K562 (cell line): ENCODE measurements around the gene ANKRD10. TPM values are rescaled to one million over a fixed set of nuclear protein-coding genes. Genes with fewer than 3 reads are reported as not detected.

Experiments
- BHLHE40 ChIP-seq: IDR thresholded peaks from 2 replicates; pipeline ENCODE4 v1.6.1; 2011; ENCODE audit warnings: low read length, improper control_type of control experiment
- CBX3 ChIP-seq, 2 experiments: IDR thresholded peaks; 1 replicate in 1 of 2; 2 replicates in 1 of 2; pipeline ENCODE4 v1.6.1; 2012; ENCODE audit warnings: inconsistent platforms in 2 of 2, low read length in 2 of 2, borderline replicate concordance in 1 of 2, control low read depth in 1 of 2
- FOXK2 ChIP-seq, 2 experiments: fragments of 450-650 bp; IDR thresholded peaks in 1 of 2; conservative IDR thresholded peaks in 1 of 2; 2 replicates each; pipeline ENCODE4 v1.6.1; 2016; ENCODE audit warnings: low read depth in 2 of 2, mild to moderate bottlenecking in 1 of 2
- IRF2 ChIP-seq: sonication (generic); formaldehyde crosslinking; IDR thresholded peaks from 2 replicates; pipeline ENCODE4 v1.8.1; 2022; ENCODE audit warnings: mild to moderate bottlenecking, missing genetic modification reagents
- POLR2AphosphoS5 ChIP-seq: IDR thresholded peaks from 2 replicates; pipeline ENCODE4 v1.6.1; 2011; ENCODE audit warnings: mild to moderate bottlenecking, low read depth, low read length, moderate library complexity; ENCODE audit not compliant: control insufficient read depth, insufficient read depth
- PTBP1 ChIP-seq: fragments of 200-400 bp; formaldehyde crosslinking; IDR thresholded peaks from 2 replicates; pipeline ENCODE4 v1.6.1; 2017; ENCODE audit warnings: low read depth, low read length
- PURB ChIP-seq: sonication (generic); formaldehyde crosslinking; IDR thresholded peaks from 2 replicates; pipeline ENCODE4 v1.9.0; 2021; ENCODE audit warnings: low read depth, mild to moderate bottlenecking, missing genetic modification reagents
- RNF2 ChIP-seq: sonication (generic); IDR thresholded peaks from 2 replicates; pipeline ENCODE4 v1.6.1; 2016
- SMAD1 ChIP-seq: fragments of 150-350 bp; IDR thresholded peaks from 2 replicates; pipeline ENCODE4 v1.6.1; 2014; ENCODE audit warnings: low read length, low read depth; ENCODE audit not compliant: partially characterized antibody
- SP1 ChIP-seq: sonication (generic); formaldehyde crosslinking; IDR thresholded peaks from 2 replicates; pipeline ENCODE4 v1.8.1; 2022; ENCODE audit warnings: mild to moderate bottlenecking, missing genetic modification reagents
- SRF ChIP-seq, 2 experiments: fragments of 250-450, 450-650 bp in 1 of 2; sonication (Bioruptor Pico) in 1 of 2; sonication (generic) in 1 of 2; formaldehyde crosslinking; IDR thresholded peaks; 2 replicates each; pipeline versions ENCODE4 v1.5.0 to v1.5.1; 2020 to 2022; ENCODE audit warnings: mild to moderate bottlenecking in 1 of 2, missing genetic modification reagents in 1 of 2
- STAG1 ChIP-seq: sonication (generic); formaldehyde crosslinking; IDR thresholded peaks from 2 replicates; pipeline ENCODE4 v1.5.0; 2020; ENCODE audit warnings: missing genetic modification reagents, borderline replicate concordance
- TCF15 ChIP-seq: fragments of 250-450 bp; sonication (Bioruptor Pico); IDR thresholded peaks from 2 replicates; pipeline ENCODE4 v1.8.0; 2022; ENCODE audit warnings: moderate library complexity, mild to moderate bottlenecking, inconsistent platforms
- ZEB2 ChIP-seq: fragments of 450-650 bp; IDR thresholded peaks from 2 replicates; pipeline ENCODE4 v1.6.1; 2016
- ZNF12 ChIP-seq: sonication (generic); formaldehyde crosslinking; IDR thresholded peaks from 2 replicates; pipeline ENCODE4 v1.4.0; 2020; ENCODE audit warnings: mild to moderate bottlenecking, missing genetic modification reagents
- ZNF347 ChIP-seq: fragments of 450-650 bp; formaldehyde crosslinking; IDR thresholded peaks from 2 replicates; pipeline ENCODE4 v1.4.0; 2020; ENCODE audit warnings: low read depth, mild to moderate bottlenecking, moderate library complexity
- polyA plus RNA-seq, 8 experiments: library from polyadenylated mRNA; depleted of rRNA in 4 of 8; stranded (reverse) in 5 of 8; unstranded in 3 of 8; fragments of >200 nt; fragmentation: Nextera tagmentation in 2 of 8; fragmentation: Illumina TruSeq in 1 of 8; extraction: Ambion mirVana in 2 of 8; extraction: Trizol in 1 of 8; gene quantifications; 2 replicates each; pipeline versions ENCODE4 v1.2.1 to v1.2.3, GENCODE V29; 2011 to 2014; ENCODE audit warnings: inconsistent platforms in 1 of 8, missing spikeins in 1 of 8
- total RNA-seq, 7 experiments: library from RNA; depleted of rRNA in 6 of 7; stranded (reverse); fragments of >200 nt in 6 of 7; fragmentation: Illumina TruSeq in 2 of 7; extraction: Trizol in 2 of 7; gene quantifications; 2 replicates each; pipeline versions ENCODE4 v1.2.1 to v1.2.3, GENCODE V29; 2011 to 2021; ENCODE audit warnings: low replicate concordance in 1 of 7
- TF ChIP-seq, protein P1 (sequence below): fragments of 250-450 bp; sonication (Bioruptor Pico); IDR thresholded peaks from 2 replicates; pipeline ENCODE4 v1.4.0; 2020; ENCODE audit warnings: mild to moderate bottlenecking, moderate library complexity
- TF ChIP-seq, protein P2 (sequence below), 2 experiments: fragments of 450-650 bp; IDR thresholded peaks; 2 replicates each; pipeline ENCODE4 v1.6.1; 2016
- TF ChIP-seq, protein P3 (sequence below): fragments of 250-450 bp; sonication (Bioruptor Pico); IDR thresholded peaks from 2 replicates; pipeline ENCODE4 v1.4.0; 2020
- TF ChIP-seq, protein P4 (sequence below): fragments of 250-450 bp; sonication (Bioruptor Pico); IDR thresholded peaks from 2 replicates; pipeline ENCODE4 v1.8.0; 2022; ENCODE audit warnings: inconsistent platforms, mild to moderate bottlenecking, moderate library complexity, borderline replicate concordance

ANKRD10 gene
- total and polyA plus RNA-seq, 9 of the 15 experiments (the other 6 are each of a cell fraction or from before 2014, with no cell fraction given): 21.7 to 183 (median 45.0) TPM

- TF ChIP-seq, protein P1, sequence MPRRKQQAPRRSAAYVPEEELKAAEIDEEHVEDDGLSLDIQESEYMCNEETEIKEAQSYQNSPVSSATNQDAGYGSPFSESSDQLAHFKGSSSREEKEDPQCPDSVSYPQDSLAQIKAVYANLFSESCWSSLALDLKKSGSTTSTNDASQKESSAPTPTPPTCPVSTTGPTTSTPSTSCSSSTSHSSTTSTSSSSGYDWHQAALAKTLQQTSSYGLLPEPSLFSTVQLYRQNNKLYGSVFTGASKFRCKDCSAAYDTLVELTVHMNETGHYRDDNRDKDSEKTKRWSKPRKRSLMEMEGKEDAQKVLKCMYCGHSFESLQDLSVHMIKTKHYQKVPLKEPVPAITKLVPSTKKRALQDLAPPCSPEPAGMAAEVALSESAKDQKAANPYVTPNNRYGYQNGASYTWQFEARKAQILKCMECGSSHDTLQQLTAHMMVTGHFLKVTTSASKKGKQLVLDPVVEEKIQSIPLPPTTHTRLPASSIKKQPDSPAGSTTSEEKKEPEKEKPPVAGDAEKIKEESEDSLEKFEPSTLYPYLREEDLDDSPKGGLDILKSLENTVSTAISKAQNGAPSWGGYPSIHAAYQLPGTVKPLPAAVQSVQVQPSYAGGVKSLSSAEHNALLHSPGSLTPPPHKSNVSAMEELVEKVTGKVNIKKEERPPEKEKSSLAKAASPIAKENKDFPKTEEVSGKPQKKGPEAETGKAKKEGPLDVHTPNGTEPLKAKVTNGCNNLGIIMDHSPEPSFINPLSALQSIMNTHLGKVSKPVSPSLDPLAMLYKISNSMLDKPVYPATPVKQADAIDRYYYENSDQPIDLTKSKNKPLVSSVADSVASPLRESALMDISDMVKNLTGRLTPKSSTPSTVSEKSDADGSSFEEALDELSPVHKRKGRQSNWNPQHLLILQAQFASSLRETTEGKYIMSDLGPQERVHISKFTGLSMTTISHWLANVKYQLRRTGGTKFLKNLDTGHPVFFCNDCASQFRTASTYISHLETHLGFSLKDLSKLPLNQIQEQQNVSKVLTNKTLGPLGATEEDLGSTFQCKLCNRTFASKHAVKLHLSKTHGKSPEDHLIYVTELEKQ (CRISPR knock-in tag): no peak
- TF ChIP-seq IRF2 (CRISPR knock-in tag) (no peak), ZEB2 (peak; percentile 84), PTBP1 (no peak), STAG1 (CRISPR knock-in tag) (no peak), POLR2AphosphoS5 (peak; percentile 58; the same call in 1 of the 2 replicates), ZNF347 (no peak), SP1 (peak; percentile 71), FOXK2 (conservative IDR thresholded peaks at IDR 0.05 in 1 of 2, IDR thresholded peaks at IDR 0.05 in 1 of 2; ENCODE audit: low read depth in 2 of 2) (peak in 1 of 2 experiments; percentile 80; a peak in 2 of 4 replicates), SMAD1 (no peak), RNF2 (peak; percentile 65; the same call in 1 of the 2 replicates), ZNF12 (no peak), PURB (CRISPR knock-in tag) (no peak), CBX3 (IDR thresholded peaks at IDR 0.05; ENCODE audit: borderline replicate concordance in 1 of 2, low read length in 2 of 2) (peak in 1 of 2 experiments; percentile 15; a peak in 1 of 3 replicates), BHLHE40 (peak; percentile 83), SRF (CRISPR knock-in tag; IDR thresholded peaks at IDR 0.05) (no peak; a peak in 1 of 4 replicates), TCF15 (CRISPR knock-in tag) (no peak)
- TF ChIP-seq, protein P2, sequence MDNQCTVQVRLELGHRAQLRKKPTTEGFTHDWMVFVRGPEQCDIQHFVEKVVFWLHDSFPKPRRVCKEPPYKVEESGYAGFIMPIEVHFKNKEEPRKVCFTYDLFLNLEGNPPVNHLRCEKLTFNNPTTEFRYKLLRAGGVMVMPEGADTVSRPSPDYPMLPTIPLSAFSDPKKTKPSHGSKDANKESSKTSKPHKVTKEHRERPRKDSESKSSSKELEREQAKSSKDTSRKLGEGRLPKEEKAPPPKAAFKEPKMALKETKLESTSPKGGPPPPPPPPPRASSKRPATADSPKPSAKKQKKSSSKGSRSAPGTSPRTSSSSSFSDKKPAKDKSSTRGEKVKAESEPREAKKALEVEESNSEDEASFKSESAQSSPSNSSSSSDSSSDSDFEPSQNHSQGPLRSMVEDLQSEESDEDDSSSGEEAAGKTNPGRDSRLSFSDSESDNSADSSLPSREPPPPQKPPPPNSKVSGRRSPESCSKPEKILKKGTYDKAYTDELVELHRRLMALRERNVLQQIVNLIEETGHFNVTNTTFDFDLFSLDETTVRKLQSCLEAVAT (IDR thresholded peaks at IDR 0.05): peak; percentile 48; a peak in 2 of 4 replicates
- TF ChIP-seq, protein P3, sequence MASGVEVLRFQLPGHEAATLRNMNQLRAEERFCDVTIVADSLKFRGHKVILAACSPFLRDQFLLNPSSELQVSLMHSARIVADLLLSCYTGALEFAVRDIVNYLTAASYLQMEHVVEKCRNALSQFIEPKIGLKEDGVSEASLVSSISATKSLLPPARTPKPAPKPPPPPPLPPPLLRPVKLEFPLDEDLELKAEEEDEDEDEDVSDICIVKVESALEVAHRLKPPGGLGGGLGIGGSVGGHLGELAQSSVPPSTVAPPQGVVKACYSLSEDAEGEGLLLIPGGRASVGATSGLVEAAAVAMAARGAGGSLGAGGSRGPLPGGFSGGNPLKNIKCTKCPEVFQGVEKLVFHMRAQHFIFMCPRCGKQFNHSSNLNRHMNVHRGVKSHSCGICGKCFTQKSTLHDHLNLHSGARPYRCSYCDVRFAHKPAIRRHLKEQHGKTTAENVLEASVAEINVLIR: no peak
- TF ChIP-seq, protein P4, sequence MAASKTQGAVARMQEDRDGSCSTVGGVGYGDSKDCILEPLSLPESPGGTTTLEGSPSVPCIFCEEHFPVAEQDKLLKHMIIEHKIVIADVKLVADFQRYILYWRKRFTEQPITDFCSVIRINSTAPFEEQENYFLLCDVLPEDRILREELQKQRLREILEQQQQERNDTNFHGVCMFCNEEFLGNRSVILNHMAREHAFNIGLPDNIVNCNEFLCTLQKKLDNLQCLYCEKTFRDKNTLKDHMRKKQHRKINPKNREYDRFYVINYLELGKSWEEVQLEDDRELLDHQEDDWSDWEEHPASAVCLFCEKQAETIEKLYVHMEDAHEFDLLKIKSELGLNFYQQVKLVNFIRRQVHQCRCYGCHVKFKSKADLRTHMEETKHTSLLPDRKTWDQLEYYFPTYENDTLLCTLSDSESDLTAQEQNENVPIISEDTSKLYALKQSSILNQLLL: no peak
These were observed 49.6 kb upstream of the ANKRD10 start (continued) for GRCh38 chr13:110964229-110965037.
